GM23338 (cell line): ENCODE measurements around the gene ABCA5.

Source experiments
- CREB1 ChIP-seq: fragments of 250-450 bp; sonication (Bioruptor Pico); IDR thresholded peaks from 2 replicates; pipeline ENCODE4 v1.5.0; 2020; ENCODE audit warnings: low read depth, mild to moderate bottlenecking, moderate library complexity
- EZH2 ChIP-seq: fragments of 200-600 bp; sonication (generic); IDR thresholded peaks from one replicate; pipeline ENCODE4 v1.8.0; 2017; ENCODE audit warnings: antibody characterized with exemption, mild to moderate bottlenecking, low read depth; ENCODE audit not compliant: unreplicated experiment
- EZH2phosphoT487 ChIP-seq: fragments of 200-600 bp; sonication (generic); IDR thresholded peaks from one replicate; pipeline ENCODE4 v1.8.1; 2018; ENCODE audit warnings: antibody characterized with exemption; ENCODE audit not compliant: unreplicated experiment
- JUNB ChIP-seq: IDR thresholded peaks from one replicate; pipeline ENCODE4 v1.6.1; 2016; ENCODE audit warnings: antibody characterized with exemption; ENCODE audit not compliant: unreplicated experiment
- NANOG ChIP-seq: IDR thresholded peaks from 2 replicates; pipeline ENCODE4 v1.6.1; 2016; ENCODE audit warnings: antibody characterized with exemption, borderline replicate concordance
- POLR2AphosphoS5 ChIP-seq: IDR thresholded peaks from 2 replicates; pipeline ENCODE4 v1.6.1; 2016; ENCODE audit warnings: antibody characterized with exemption, low read depth
- ZNF114 ChIP-seq: fragments of 250-450 bp; sonication (Bioruptor Pico); IDR thresholded peaks from 2 replicates; pipeline ENCODE4 v1.5.0; 2020; ENCODE audit warnings: mild to moderate bottlenecking, moderate library complexity
- ZNF331 ChIP-seq: fragments of 250-450 bp; sonication (Bioruptor Pico); IDR thresholded peaks from 2 replicates; pipeline ENCODE4 v1.5.0; 2020; ENCODE audit warnings: low read depth, mild to moderate bottlenecking, moderate library complexity
- TF ChIP-seq, protein P1 (sequence below), 2 experiments: fragments of 200-600 bp in 1 of 2; sonication (generic) in 1 of 2; conservative IDR thresholded peaks; 2 replicates each; pipeline versions ENCODE4 v1.5.1 to v1.6.1; 2016 to 2017; ENCODE audit warnings: antibody characterized with exemption in 2 of 2, low read depth in 2 of 2, mild to moderate bottlenecking in 2 of 2, moderate library complexity in 1 of 2
- TF ChIP-seq, protein P2 (sequence below): IDR thresholded peaks from one replicate; pipeline ENCODE4 v1.6.1; 2018; ENCODE audit warnings: antibody characterized with exemption; ENCODE audit not compliant: unreplicated experiment
- TF ChIP-seq, protein P3 (sequence below): IDR thresholded peaks from 2 replicates; pipeline ENCODE4 v1.6.1; 2016; ENCODE audit warnings: antibody characterized with exemption

DNA sequence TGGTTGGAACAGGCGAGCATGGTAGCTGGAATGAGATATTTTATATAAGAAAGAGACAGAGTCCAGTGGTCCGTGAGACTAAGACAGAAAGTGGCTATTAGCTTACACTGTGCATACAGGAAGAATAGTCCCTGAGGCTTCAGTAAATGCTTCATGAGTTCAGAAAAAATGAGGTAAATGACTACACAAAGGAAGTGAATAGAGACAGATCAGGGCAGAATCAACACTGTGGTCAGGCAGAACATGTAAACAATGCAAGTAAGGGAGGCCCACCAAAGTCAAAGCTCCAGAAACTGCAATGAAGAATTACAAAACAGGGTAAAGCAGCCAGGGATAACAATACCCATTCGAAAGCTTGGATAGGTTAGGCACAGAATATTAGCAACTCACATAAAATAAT, 103.1 kb downstream of the ABCA5 start:
- TF ChIP-seq POLR2AphosphoS5 (no peak), ZNF331 (CRISPR knock-in tag) (no peak), EZH2 (no peak), EZH2phosphoT487 (no peak), CREB1 (CRISPR knock-in tag) (no peak), JUNB (no peak), NANOG (no peak), ZNF114 (CRISPR knock-in tag) (no peak)
- TF ChIP-seq, protein P1, sequence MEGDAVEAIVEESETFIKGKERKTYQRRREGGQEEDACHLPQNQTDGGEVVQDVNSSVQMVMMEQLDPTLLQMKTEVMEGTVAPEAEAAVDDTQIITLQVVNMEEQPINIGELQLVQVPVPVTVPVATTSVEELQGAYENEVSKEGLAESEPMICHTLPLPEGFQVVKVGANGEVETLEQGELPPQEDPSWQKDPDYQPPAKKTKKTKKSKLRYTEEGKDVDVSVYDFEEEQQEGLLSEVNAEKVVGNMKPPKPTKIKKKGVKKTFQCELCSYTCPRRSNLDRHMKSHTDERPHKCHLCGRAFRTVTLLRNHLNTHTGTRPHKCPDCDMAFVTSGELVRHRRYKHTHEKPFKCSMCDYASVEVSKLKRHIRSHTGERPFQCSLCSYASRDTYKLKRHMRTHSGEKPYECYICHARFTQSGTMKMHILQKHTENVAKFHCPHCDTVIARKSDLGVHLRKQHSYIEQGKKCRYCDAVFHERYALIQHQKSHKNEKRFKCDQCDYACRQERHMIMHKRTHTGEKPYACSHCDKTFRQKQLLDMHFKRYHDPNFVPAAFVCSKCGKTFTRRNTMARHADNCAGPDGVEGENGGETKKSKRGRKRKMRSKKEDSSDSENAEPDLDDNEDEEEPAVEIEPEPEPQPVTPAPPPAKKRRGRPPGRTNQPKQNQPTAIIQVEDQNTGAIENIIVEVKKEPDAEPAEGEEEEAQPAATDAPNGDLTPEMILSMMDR (conservative IDR thresholded peaks at IDR 0.05; ENCODE audit: low read depth in 2 of 2) = no peak
- TF ChIP-seq, protein P2, sequence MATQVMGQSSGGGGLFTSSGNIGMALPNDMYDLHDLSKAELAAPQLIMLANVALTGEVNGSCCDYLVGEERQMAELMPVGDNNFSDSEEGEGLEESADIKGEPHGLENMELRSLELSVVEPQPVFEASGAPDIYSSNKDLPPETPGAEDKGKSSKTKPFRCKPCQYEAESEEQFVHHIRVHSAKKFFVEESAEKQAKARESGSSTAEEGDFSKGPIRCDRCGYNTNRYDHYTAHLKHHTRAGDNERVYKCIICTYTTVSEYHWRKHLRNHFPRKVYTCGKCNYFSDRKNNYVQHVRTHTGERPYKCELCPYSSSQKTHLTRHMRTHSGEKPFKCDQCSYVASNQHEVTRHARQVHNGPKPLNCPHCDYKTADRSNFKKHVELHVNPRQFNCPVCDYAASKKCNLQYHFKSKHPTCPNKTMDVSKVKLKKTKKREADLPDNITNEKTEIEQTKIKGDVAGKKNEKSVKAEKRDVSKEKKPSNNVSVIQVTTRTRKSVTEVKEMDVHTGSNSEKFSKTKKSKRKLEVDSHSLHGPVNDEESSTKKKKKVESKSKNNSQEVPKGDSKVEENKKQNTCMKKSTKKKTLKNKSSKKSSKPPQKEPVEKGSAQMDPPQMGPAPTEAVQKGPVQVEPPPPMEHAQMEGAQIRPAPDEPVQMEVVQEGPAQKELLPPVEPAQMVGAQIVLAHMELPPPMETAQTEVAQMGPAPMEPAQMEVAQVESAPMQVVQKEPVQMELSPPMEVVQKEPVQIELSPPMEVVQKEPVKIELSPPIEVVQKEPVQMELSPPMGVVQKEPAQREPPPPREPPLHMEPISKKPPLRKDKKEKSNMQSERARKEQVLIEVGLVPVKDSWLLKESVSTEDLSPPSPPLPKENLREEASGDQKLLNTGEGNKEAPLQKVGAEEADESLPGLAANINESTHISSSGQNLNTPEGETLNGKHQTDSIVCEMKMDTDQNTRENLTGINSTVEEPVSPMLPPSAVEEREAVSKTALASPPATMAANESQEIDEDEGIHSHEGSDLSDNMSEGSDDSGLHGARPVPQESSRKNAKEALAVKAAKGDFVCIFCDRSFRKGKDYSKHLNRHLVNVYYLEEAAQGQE = no peak
- TF ChIP-seq, protein P3, sequence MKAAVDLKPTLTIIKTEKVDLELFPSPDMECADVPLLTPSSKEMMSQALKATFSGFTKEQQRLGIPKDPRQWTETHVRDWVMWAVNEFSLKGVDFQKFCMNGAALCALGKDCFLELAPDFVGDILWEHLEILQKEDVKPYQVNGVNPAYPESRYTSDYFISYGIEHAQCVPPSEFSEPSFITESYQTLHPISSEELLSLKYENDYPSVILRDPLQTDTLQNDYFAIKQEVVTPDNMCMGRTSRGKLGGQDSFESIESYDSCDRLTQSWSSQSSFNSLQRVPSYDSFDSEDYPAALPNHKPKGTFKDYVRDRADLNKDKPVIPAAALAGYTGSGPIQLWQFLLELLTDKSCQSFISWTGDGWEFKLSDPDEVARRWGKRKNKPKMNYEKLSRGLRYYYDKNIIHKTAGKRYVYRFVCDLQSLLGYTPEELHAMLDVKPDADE = no peak
